DMS79 (cell line): ENCODE data around the gene ATXN10.
"Not testable (repeated sequence)": the region's sequence is repeated elsewhere in the genome, so short reads cannot be mapped to it uniquely, and the experiment has no call there.

Experiments used
- DNase-seq: peaks from one replicate; lab custom pipeline; 2025; lab: John Stamatoyannopoulos, UW

Gene ATXN10

GRCh38 chr22:45678961-45679912 lies 7.6 kb downstream of the ATXN10 start:
- no peak for DNase-seq

GRCh38 chr22:45680932-45681700 lies 9.5 kb downstream of the ATXN10 start:
- no peak for DNase-seq

DNA sequence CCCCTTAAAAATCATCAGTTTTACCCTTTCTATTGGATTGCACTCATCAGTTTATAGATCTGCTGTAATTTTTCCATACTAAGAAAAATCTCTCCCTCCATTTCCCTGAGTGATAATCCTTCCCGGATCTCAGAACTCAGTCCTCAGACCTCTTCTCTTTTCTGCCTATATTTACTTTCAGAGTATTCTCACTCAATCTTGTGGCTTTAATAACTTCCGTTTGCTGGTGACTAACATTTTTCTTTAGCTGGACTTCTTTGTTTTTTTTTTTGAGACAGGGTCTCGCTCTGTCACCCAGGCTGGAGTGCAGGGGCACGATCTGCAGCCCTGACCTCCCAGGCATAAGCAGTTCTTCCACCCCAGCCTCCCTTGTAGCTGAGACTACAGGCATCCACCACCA lies 10.4 kb downstream of the ATXN10 start:
- no peak for DNase-seq

GRCh38 chr22:45682773-45683172 lies 11.1 kb downstream of the ATXN10 start:
- DNase-seq: not testable (repeated sequence)

- no peak for DNase-seq
These were observed 11.6 kb downstream of the ATXN10 start for GRCh38 chr22:45683248-45683647.

- no peak for DNase-seq
These were observed 12.0 kb downstream of the ATXN10 start for GRCh38 chr22:45683680-45684079.

DNA sequence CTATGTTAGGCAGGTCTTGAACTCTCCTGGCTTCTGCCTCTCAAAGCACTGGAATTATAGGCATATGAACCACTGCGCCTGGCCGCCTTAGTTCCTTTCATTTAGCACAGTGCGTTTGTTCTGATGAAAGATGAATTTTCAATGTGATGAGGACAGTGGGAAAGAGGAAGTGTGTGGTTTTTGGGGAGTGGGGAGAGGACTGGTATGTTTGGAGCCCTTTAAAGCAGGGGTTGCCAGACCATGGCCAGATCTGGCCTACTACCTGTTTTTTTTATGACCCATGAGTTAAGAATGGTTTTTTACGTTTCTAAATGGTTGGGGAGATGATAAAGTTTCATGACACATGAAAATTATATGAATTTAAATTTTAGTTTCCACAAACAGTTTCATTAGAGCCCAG lies 12.5 kb downstream of the ATXN10 start:
- no peak for DNase-seq

- DNase-seq: no peak
These were observed 13.3 kb downstream of the ATXN10 start for GRCh38 chr22:45684752-45685574.

DNA sequence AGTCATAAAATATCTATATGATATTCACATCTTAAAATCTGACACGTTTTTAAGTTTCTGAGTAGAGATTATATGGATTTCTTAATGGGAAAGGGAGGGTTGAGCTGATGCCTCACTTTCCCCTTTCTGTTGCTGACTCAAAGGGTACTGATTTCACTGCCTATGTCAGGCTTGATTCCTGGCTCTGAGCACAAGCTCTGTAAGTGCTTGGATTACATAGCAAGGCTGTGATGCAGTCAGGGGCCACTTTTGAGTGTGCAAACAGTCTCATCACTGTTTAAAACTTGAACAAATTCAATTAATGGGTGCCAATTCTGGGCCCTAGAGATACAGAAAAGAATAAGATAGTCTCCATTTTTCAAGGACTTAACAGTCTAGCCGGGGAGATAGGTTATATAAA lies 14.4 kb downstream of the ATXN10 start:
- DNase-seq: no peak

- DNase-seq: no peak
These were observed 15.2 kb downstream of the ATXN10 start for GRCh38 chr22:45686836-45687235.

- DNase-seq: no peak
These were observed 17.0 kb downstream of the ATXN10 start for GRCh38 chr22:45688600-45689080.

DNA sequence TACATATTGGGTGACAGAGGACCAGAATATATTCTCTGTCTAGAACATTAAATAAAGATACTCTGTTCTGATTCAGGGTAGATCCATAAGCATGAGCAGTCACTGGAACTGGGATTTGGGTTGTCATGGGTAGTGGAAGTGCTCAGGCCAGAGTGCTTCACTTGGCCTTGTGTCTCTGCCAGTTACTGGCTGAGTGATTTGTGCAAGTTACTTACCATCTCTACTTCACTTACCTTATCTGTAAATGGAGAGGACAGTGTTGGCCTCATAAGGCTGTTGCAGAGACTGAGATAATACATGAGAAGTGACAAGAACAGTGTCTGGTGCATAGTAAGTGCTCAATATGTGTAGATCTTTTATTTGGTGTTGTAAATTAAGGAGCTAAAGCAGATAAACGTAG lies 17.6 kb downstream of the ATXN10 start:
- no peak for DNase-seq

DNA sequence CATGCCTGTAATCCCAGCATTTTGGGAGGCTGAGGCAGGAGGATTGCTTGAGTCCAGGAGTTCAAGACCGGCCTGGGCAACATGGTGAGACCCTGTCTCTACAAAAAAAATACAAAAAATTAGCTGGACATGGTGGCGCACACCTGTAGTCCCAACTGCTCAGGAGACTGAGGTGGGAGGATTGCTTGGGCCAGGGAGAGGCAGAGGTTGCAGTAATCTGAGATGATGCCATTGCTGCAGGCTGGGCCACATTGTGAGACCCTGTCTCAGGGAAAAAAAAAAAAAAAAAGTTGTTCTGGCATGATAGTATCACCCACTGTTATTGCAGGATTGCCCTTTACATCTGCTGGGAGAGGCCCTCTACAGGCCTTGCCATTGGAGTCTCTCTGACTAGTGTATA lies 18.4 kb downstream of the ATXN10 start:
- no peak for DNase-seq

GRCh38 chr22:45692549-45692948 lies 20.9 kb downstream of the ATXN10 start:
- no peak for DNase-seq

DNA sequence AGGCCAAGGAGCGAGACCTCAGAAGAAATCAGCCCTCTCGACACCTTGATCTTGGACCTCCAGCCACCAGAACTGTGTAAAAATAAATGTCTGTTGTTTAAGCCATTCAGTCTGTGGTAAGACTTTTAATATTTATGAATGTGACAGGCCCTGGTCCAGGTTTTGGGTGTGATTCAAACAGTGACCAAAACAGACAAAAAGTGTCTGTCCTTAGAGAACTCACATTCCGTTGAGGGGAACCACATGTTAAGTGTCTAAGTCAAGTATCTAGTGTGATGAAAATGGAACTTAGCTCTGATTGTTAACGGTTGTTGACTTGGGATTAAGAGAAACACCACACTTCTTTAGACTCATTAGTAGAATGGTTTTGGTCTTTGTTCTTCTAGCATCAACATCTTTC lies 22.2 kb downstream of the ATXN10 start:
- no peak for DNase-seq

GRCh38 chr22:45696227-45696626 lies 24.6 kb downstream of the ATXN10 start:
- DNase-seq: no peak

- no peak for DNase-seq
These were observed 26.5 kb downstream of the ATXN10 start for GRCh38 chr22:45698094-45698493.

GRCh38 chr22:45702981-45703380 lies 31.3 kb downstream of the ATXN10 start:
- DNase-seq: no peak

DNA sequence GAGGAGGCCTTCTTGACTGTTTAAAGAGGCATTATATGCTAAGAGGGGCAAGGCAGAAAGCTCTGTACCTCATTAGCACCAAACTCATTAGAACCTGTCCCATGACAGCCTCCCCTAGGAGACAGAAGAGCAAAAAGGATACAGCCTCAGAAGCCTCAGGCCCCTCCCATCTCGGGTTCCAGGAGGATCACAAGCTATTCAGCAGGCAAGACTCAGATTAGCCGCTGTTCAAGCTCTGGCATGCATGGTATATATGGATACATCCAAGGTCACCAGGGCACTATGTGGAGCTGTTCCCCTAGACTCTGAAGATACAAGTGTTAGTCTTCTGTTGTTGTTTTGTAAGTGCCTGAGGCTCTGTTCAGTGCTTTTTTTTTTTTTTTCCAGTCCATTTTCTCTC lies 32.1 kb downstream of the ATXN10 start:
- DNase-seq: no peak

GRCh38 chr22:45704648-45705047 lies 33.0 kb downstream of the ATXN10 start:
- DNase-seq: no peak

GRCh38 chr22:45707605-45708004 lies 36.0 kb downstream of the ATXN10 start:
- no peak for DNase-seq

DNA sequence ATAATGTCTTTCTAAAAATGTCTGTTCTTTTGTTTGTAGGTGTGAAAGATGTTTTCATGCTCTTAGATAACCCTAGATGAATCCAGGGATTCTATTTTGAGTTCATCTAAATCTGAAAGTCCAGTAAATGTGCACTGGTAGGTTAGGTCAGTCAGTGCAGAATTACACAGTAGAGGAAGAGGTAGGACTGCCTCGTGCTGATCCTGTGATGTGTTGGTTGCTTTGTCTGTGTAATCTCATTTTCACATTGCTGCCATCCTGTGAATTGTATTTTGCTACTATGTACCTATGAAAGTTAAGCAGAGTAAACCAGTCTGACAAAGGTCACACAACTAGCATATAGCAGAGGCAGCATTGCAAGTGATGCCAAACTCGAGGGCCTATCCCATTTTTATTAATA lies 36.5 kb downstream of the ATXN10 start:
- no peak for DNase-seq
